Measurements from ENCODE around the gene XRCC4. TPM values are rescaled to one million over a fixed set of nuclear protein-coding genes. Genes with fewer than 3 reads are reported as not detected.

XRCC4 gene
- total RNA-seq, 1 experiment from 2014 or later, result 24.6 TPM

- no peak for TF ChIP-seq ZBTB33 (IDR thresholded peaks at IDR 0.05; ENCODE audit: extremely low read depth, insufficient replicate concordance, low read length)
- TF ChIP-seq JUND (IDR thresholded peaks at IDR 0.05), result no peak
- TF ChIP-seq EZH2phosphoT487 (IDR thresholded peaks at IDR 0.05; ENCODE audit: borderline replicate concordance), result no peak
- no peak for TF ChIP-seq ZNF274 (IDR thresholded peaks at IDR 0.05; ENCODE audit: low read depth, low read length)
Observed at GRCh38 chr5:83149671-83150070, 72.3 kb downstream of the XRCC4 start (continued).

GRCh38 chr5:83151821-83152220 lies 74.5 kb downstream of the XRCC4 start:
- no peak overlapping the region for H3K9ac ChIP-seq (ENCODE audit: low read length)
- no peak overlapping the region for H2AFZ ChIP-seq (ENCODE audit: low read depth, low read length, poor library complexity, severe bottlenecking)
- H3K9me3 ChIP-seq (ENCODE audit: control insufficient read depth in 1 of 2, insufficient read depth in 1 of 2, low read depth in 1 of 2, low read length in 2 of 2), result no peaks in the 10 kb centered on the region
- intact Hi-C loops (cut with micrococcal nuclease), result no loop called here
- RAD21 ChIA-PET (ENCODE audit: low non-redundant PET in 1 of 2, low total read pairs in 2 of 2, uncharacterized antibody in 2 of 2, unreplicated experiment in 2 of 2), result no interaction called here
- no peaks in the 10 kb centered on the region for H4K20me1 ChIP-seq (ENCODE audit: insufficient read depth)
- no peak overlapping the region for H3K4me2 ChIP-seq (ENCODE audit: low read length)
- H3K27me3 ChIP-seq (ENCODE audit: insufficient read depth, low read length), result no peaks in the 10 kb centered on the region
- CTCF ChIA-PET, result no interaction called here
- no TSS peak for BruUV-seq (replicated peaks)
- POLR2A ChIA-PET, result no interaction called here
- no peaks in the 10 kb centered on the region for H3K9me2 ChIP-seq (ENCODE audit: insufficient read depth)
- H3K79me2 ChIP-seq (ENCODE audit: insufficient read depth, low read length), result no peaks in the 10 kb centered on the region
- no peaks in the 10 kb centered on the region; a peak in 1 of 4 replicates for H3K4me1 ChIP-seq (ENCODE audit: control insufficient read depth in 1 of 2, insufficient read depth in 2 of 2, low read length in 2 of 2)
- no peak for ATAC-seq
- no peak overlapping the region for H3K27ac ChIP-seq (ENCODE audit: low read depth, low read length)
- no peak for DNase-seq (ENCODE audit: low read depth, low spot score)
- no peaks in the 10 kb centered on the region for H3K36me3 ChIP-seq (ENCODE audit: control insufficient read depth in 1 of 2, insufficient read depth in 2 of 2, low read length in 2 of 2)
- no peak overlapping the region for H3K4me3 ChIP-seq (replicated peaks in 1 of 2; ENCODE audit: low read depth in 1 of 2, low read length in 2 of 2)
- no peak for TF ChIP-seq EGR1 (IDR thresholded peaks at IDR 0.05; ENCODE audit: low read depth)
- TF ChIP-seq POLR2A (IDR thresholded peaks at IDR 0.05; ENCODE audit: borderline replicate concordance, extremely low read depth, insufficient read depth, insufficient read length), result no peak
- no peak for TF ChIP-seq REST (IDR thresholded peaks at IDR 0.05; ENCODE audit: low read depth)
- no peak for TF ChIP-seq ATF3 (IDR thresholded peaks at IDR 0.05)
- no peak for TF ChIP-seq CTCF (IDR thresholded peaks at IDR 0.05 in 2 of 3, conservative IDR thresholded peaks at IDR 0.05 in 1 of 3; ENCODE audit: borderline replicate concordance in 1 of 3, insufficient read depth in 1 of 3, low read depth in 2 of 3, low read length in 2 of 3)
- no peak for TF ChIP-seq FOSL1 (IDR thresholded peaks at IDR 0.05; ENCODE audit: low read depth)
- no peak for TF ChIP-seq YY1 (IDR thresholded peaks at IDR 0.05; ENCODE audit: extremely low read depth, insufficient replicate concordance, low read depth, low read length)
- no peak for TF ChIP-seq RAD21 (IDR thresholded peaks at IDR 0.05; ENCODE audit: low read depth)
- TF ChIP-seq SP1 (IDR thresholded peaks at IDR 0.05; ENCODE audit: low read depth), result no peak
- TF ChIP-seq ZNF274 (IDR thresholded peaks at IDR 0.05; ENCODE audit: low read depth, low read length), result no peak
